GM12878 (cell line): Measurements from ENCODE around the gene SLC11A1. TPM values are rescaled to one million over a fixed set of nuclear protein-coding genes. Genes with fewer than 3 reads are reported as not detected.

Experiments used
- ASH2L ChIP-seq: fragments of 300-600, 200-600 bp; sonication (generic); IDR thresholded peaks from 2 replicates; pipeline ENCODE4 v1.6.1; 2017; ENCODE audit warnings: low read depth, mild to moderate bottlenecking, borderline replicate concordance
- ATF7 ChIP-seq: fragments of 450-650 bp; IDR thresholded peaks from 2 replicates; pipeline ENCODE4 v1.6.1; 2016; ENCODE audit warnings: low read depth, mild to moderate bottlenecking
- CUX1 ChIP-seq: IDR thresholded peaks from 2 replicates; pipeline ENCODE4 v1.6.1; 2012; ENCODE audit warnings: improper control_type of control experiment, low read depth, low read length; ENCODE audit not compliant: insufficient replicate concordance
- ESRRA ChIP-seq: IDR thresholded peaks from 2 replicates; pipeline ENCODE4 v1.6.1; 2012; ENCODE audit warnings: mild to moderate bottlenecking, low read length, improper control_type of control experiment
- ETV6 ChIP-seq, 2 experiments: fragments of 450-650 bp in 1 of 2; IDR thresholded peaks in 1 of 2; conservative IDR thresholded peaks in 1 of 2; 2 replicates each; pipeline ENCODE4 v1.6.1; 2014; ENCODE audit warnings: antibody characterized with exemption in 1 of 2, borderline replicate concordance in 1 of 2, low read depth in 1 of 2, mild to moderate bottlenecking in 1 of 2, moderate library complexity in 1 of 2
- HDAC2 ChIP-seq: fragments of 200-600 bp; sonication (generic); IDR thresholded peaks from 2 replicates; pipeline ENCODE4 v1.6.1; 2017
- MYC ChIP-seq: IDR thresholded peaks from 2 replicates; pipeline ENCODE4 v1.6.1; 2011; ENCODE audit warnings: mild to moderate bottlenecking, low read length, moderate library complexity, inconsistent platforms; ENCODE audit not compliant: insufficient read depth, insufficient replicate concordance, insufficient read length, severe bottlenecking
- PML ChIP-seq: IDR thresholded peaks from 2 replicates; pipeline ENCODE4 v1.6.1; 2012; ENCODE audit warnings: low read length, inconsistent platforms
- PRDM15 ChIP-seq: fragments of 450-650 bp; formaldehyde crosslinking; IDR thresholded peaks from 2 replicates; pipeline ENCODE4 v1.4.0; 2020; ENCODE audit warnings: mild to moderate bottlenecking, moderate library complexity
- RFX5 ChIP-seq: IDR thresholded peaks from 2 replicates; pipeline ENCODE4 v1.6.1; 2011; ENCODE audit warnings: low read depth, low read length, improper control_type of control experiment
- SUZ12 ChIP-seq: fragments of 200-600 bp; sonication (generic); IDR thresholded peaks from one replicate; pipeline ENCODE4 v1.6.1; 2018; ENCODE audit warnings: antibody characterized with exemption, mild to moderate bottlenecking; ENCODE audit not compliant: unreplicated experiment
- TAF1 ChIP-seq: IDR thresholded peaks from 2 replicates; pipeline ENCODE4 v1.6.1; 2011; ENCODE audit warnings: mild to moderate bottlenecking, low read depth, low read length, borderline replicate concordance
- ZBTB33 ChIP-seq: fragments of 450-650 bp; IDR thresholded peaks from 2 replicates; pipeline ENCODE4 v1.6.1; 2017; ENCODE audit warnings: mild to moderate bottlenecking
- ZNF622 ChIP-seq: fragments of 450-650 bp; IDR thresholded peaks from 2 replicates; pipeline ENCODE4 v1.6.1; 2017; ENCODE audit warnings: mild to moderate bottlenecking, inconsistent platforms
- polyA plus RNA-seq, 11 experiments: library from polyadenylated mRNA; depleted of rRNA in 4 of 11; unstranded in 6 of 11; stranded (reverse) in 5 of 11; fragments of >200 nt; fragmentation: Nextera tagmentation in 4 of 11; fragmentation: Illumina TruSeq in 1 of 11; extraction: Ambion mirVana in 4 of 11; extraction: Trizol in 1 of 11; gene quantifications; 1 replicate in 1 of 11; 2 replicates in 10 of 11; pipeline versions ENCODE4 v1.2.1 to v1.2.3, GENCODE V29; 2011 to 2016; ENCODE audit warnings: inconsistent platforms in 2 of 11, missing spikeins in 2 of 11, low read depth in 1 of 11
- total RNA-seq, 4 experiments: library from RNA; depleted of rRNA in 3 of 4; stranded (reverse); fragments of >200 nt in 3 of 4; fragmentation: Illumina TruSeq in 1 of 4; extraction: Trizol in 1 of 4; gene quantifications; 2 replicates each; pipeline versions ENCODE4 v1.2.1 to v1.2.3, GENCODE V29; 2013 to 2021
- TF ChIP-seq, protein P1 (sequence below): fragments of 450-650 bp; IDR thresholded peaks from 2 replicates; pipeline ENCODE4 v1.6.1; 2016; ENCODE audit warnings: mild to moderate bottlenecking
- TF ChIP-seq, protein P2 (sequence below): fragments of 450-650 bp; IDR thresholded peaks from 2 replicates; pipeline ENCODE4 v1.6.1; 2016; ENCODE audit warnings: mild to moderate bottlenecking

SLC11A1 gene
- total and polyA plus RNA-seq, 10 of the 15 experiments (the other 5 are each of a cell fraction or from before 2014, with no cell fraction given) = 0.03 to 0.38 (median 0.12) TPM

GRCh38 chr2:218397820-218398436 lies 15.9 kb downstream of the SLC11A1 start (continued):
- TF ChIP-seq PRDM15 (CRISPR knock-in tag) = no peak
- TF ChIP-seq HDAC2 = no peak
- TF ChIP-seq MYC = peak; percentile 61
- no peak for TF ChIP-seq CUX1
- TF ChIP-seq ZNF622 = no peak
- TF ChIP-seq PML = no peak
- TF ChIP-seq ESRRA = no peak
- no peak for TF ChIP-seq ASH2L
- TF ChIP-seq RFX5 = no peak
- no peak for TF ChIP-seq SUZ12
- TF ChIP-seq, protein P1, sequence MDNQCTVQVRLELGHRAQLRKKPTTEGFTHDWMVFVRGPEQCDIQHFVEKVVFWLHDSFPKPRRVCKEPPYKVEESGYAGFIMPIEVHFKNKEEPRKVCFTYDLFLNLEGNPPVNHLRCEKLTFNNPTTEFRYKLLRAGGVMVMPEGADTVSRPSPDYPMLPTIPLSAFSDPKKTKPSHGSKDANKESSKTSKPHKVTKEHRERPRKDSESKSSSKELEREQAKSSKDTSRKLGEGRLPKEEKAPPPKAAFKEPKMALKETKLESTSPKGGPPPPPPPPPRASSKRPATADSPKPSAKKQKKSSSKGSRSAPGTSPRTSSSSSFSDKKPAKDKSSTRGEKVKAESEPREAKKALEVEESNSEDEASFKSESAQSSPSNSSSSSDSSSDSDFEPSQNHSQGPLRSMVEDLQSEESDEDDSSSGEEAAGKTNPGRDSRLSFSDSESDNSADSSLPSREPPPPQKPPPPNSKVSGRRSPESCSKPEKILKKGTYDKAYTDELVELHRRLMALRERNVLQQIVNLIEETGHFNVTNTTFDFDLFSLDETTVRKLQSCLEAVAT = peak; percentile 87
- TF ChIP-seq, protein P2, sequence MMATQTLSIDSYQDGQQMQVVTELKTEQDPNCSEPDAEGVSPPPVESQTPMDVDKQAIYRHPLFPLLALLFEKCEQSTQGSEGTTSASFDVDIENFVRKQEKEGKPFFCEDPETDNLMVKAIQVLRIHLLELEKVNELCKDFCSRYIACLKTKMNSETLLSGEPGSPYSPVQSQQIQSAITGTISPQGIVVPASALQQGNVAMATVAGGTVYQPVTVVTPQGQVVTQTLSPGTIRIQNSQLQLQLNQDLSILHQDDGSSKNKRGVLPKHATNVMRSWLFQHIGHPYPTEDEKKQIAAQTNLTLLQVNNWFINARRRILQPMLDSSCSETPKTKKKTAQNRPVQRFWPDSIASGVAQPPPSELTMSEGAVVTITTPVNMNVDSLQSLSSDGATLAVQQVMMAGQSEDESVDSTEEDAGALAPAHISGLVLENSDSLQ = no peak
- TF ChIP-seq ZBTB33 = no peak
- no peak for TF ChIP-seq ETV6 (conservative IDR thresholded peaks at IDR 0.05 in 1 of 2, IDR thresholded peaks at IDR 0.05 in 1 of 2; ENCODE audit: borderline replicate concordance in 1 of 2, low read depth in 1 of 2)
- TF ChIP-seq TAF1 = no peak
- no peak for TF ChIP-seq ATF7
